GM18517 (cell line): ENCODE results near the gene TSEN54.

Experiments
- ATAC-seq: cut with Tn5 transposase; IDR thresholded peaks from one replicate; pipeline ENCODE4 v1.9.1; 2021; ENCODE audit warnings: mild to moderate bottlenecking, moderate library complexity; ENCODE audit not compliant: unreplicated experiment

TSEN54 gene

GRCh38 chr17:75487351-75488070, 28.8 kb upstream of the TSEN54 start:
- no peak for ATAC-seq

- no peak for ATAC-seq
Measured at GRCh38 chr17:75488693-75489510, 27.4 kb upstream of the TSEN54 start.

GRCh38 chr17:75489511-75489955, 26.8 kb upstream of the TSEN54 start:
- no peak for ATAC-seq

GRCh38 chr17:75490173-75490743, 26.1 kb upstream of the TSEN54 start:
- ATAC-seq: no peak

- no peak for ATAC-seq
Measured at GRCh38 chr17:75490953-75491649, 25.2 kb upstream of the TSEN54 start.

GRCh38 chr17:75491680-75492079, 24.6 kb upstream of the TSEN54 start:
- ATAC-seq: no peak

GRCh38 chr17:75492555-75493168, 23.7 kb upstream of the TSEN54 start:
- no peak for ATAC-seq

- ATAC-seq: no peak
Measured at GRCh38 chr17:75493476-75494129, 22.7 kb upstream of the TSEN54 start.

- no peak for ATAC-seq
Measured at GRCh38 chr17:75494326-75494877, 21.9 kb upstream of the TSEN54 start.

GRCh38 chr17:75496005-75496404, 20.3 kb upstream of the TSEN54 start:
- ATAC-seq: no peak

- ATAC-seq: no peak
Measured at GRCh38 chr17:75498039-75498725, 18.1 kb upstream of the TSEN54 start.

- no peak for ATAC-seq
Measured at GRCh38 chr17:75498726-75499213, 17.6 kb upstream of the TSEN54 start.

GRCh38 chr17:75499313-75500022, 16.9 kb upstream of the TSEN54 start:
- no peak for ATAC-seq

GRCh38 chr17:75500419-75501216, 15.7 kb upstream of the TSEN54 start:
- no peak for ATAC-seq

- ATAC-seq: no peak
Measured at GRCh38 chr17:75501378-75502071, 14.8 kb upstream of the TSEN54 start.

GRCh38 chr17:75502072-75502720, 14.1 kb upstream of the TSEN54 start:
- ATAC-seq: no peak
